IMR-90 (cell line): ENCODE data around the gene ETS1. TPM values are rescaled to one million over a fixed set of nuclear protein-coding genes. Genes with fewer than 3 reads are reported as not detected.

ENCODE experiments used
- ATAC-seq: fragments of 200-7000 bp; cut with Tn5 transposase; 2 replicates; pipeline ENCODE4 v1.9.1; 2020; ENCODE audit warnings: low read depth, mild to moderate bottlenecking, moderate library complexity
- BruUV-seq: library from RNA; stranded (reverse); fragments of 400-500 nt; replicated peaks from 2 replicates; lab custom pipeline; 2021; lab: Mats Ljungman, UMichigan
- CTCF ChIA-PET: fragments of 300-600 bp; formaldehyde crosslinking; extraction: SDS; loops from one replicate; lab custom pipeline; 2021; ENCODE audit warnings: antibody characterized with exemption; lab: Yijun Ruan, JAX
- POLR2A ChIA-PET: fragments of 300-600 bp; sonication (Branson Sonifier 250); formaldehyde crosslinking; loops from one replicate; lab custom pipeline; 2022; ENCODE audit warnings: antibody characterized with exemption; ENCODE audit not compliant: unreplicated experiment; lab: Charles Lee
- DNase-seq: peaks from one replicate; pipeline ENCODE4 v3.0.0; 2013
- H2AFZ ChIP-seq: replicated peaks from 2 replicates; pipeline ENCODE3; 2013; ENCODE audit warnings: low read length, mild to moderate bottlenecking; ENCODE audit not compliant: poor library complexity
- H2AK5ac ChIP-seq: 2 replicates; pipeline ENCODE4 v1.6.1; 2013; ENCODE audit warnings: low read depth, low read length, inconsistent platforms
- H2AK9ac ChIP-seq: replicated peaks from 2 replicates; pipeline ENCODE3; 2013; ENCODE audit warnings: mild to moderate bottlenecking, low read depth, low read length, moderate library complexity; ENCODE audit not compliant: poor library complexity
- H2BK120ac ChIP-seq: 2 replicates; pipeline ENCODE4 v1.6.1; 2013; ENCODE audit warnings: low read depth, low read length, inconsistent platforms
- H2BK15ac ChIP-seq: 3 replicates; pipeline ENCODE4 v1.6.1; 2013; ENCODE audit warnings: low read depth, low read length, inconsistent platforms
- H2BK20ac ChIP-seq: 2 replicates; pipeline ENCODE4 v1.6.1; 2013; ENCODE audit warnings: low read depth, mild to moderate bottlenecking, inconsistent platforms, low read length, moderate library complexity
- H2BK5ac ChIP-seq: 2 replicates; pipeline ENCODE4 v1.6.1; 2013; ENCODE audit warnings: mild to moderate bottlenecking, low read depth, low read length, inconsistent platforms; ENCODE audit not compliant: poor library complexity, severe bottlenecking
- H3K14ac ChIP-seq: replicated peaks from 2 replicates; pipeline ENCODE4 v1.6.1; 2013; ENCODE audit warnings: low read depth, low read length, inconsistent platforms
- H3K18ac ChIP-seq: 2 replicates; pipeline ENCODE4 v1.6.1; 2013; ENCODE audit warnings: low read depth, low read length, control low read depth
- H3K23ac ChIP-seq: 2 replicates; pipeline ENCODE4 v1.6.1; 2013; ENCODE audit warnings: low read depth, low read length, inconsistent platforms
- H3K27ac ChIP-seq: 2 replicates; pipeline ENCODE4 v1.5.1; 2013; ENCODE audit warnings: mild to moderate bottlenecking, control low read depth, low read length; ENCODE audit not compliant: insufficient read depth
- H3K27me3 ChIP-seq: 2 replicates; pipeline ENCODE4 v1.6.1; 2013; ENCODE audit warnings: low read length; ENCODE audit not compliant: control insufficient read depth, insufficient read depth
- H3K36me3 ChIP-seq: 2 replicates; pipeline ENCODE4 v1.6.1; 2013; ENCODE audit warnings: low read length, mixed read lengths; ENCODE audit not compliant: control insufficient read depth, insufficient read depth
- H3K4ac ChIP-seq: 2 replicates; pipeline ENCODE4 v1.6.1; 2013; ENCODE audit warnings: low read depth, low read length, inconsistent platforms
- H3K4me1 ChIP-seq: 2 replicates; pipeline ENCODE4 v1.6.1; 2013; ENCODE audit warnings: low read length, mixed read lengths; ENCODE audit not compliant: control insufficient read depth, insufficient read depth
- H3K4me2 ChIP-seq: 2 replicates; pipeline ENCODE4 v1.6.1; 2013; ENCODE audit warnings: low read depth, mild to moderate bottlenecking, control low read depth, low read length, moderate library complexity
- H3K4me3 ChIP-seq: 2 replicates; pipeline ENCODE4 v1.5.1; 2013; ENCODE audit warnings: low read depth, mild to moderate bottlenecking, control low read depth, low read length, moderate library complexity; ENCODE audit not compliant: insufficient read depth
- H3K56ac ChIP-seq: 2 replicates; pipeline ENCODE4 v1.6.1; 2013; ENCODE audit warnings: low read length, inconsistent platforms; ENCODE audit not compliant: insufficient read depth; ENCODE audit errors: extremely low read depth
- H3K79me1 ChIP-seq, 2 experiments: 2 replicates each; pipeline ENCODE4 v1.6.1; 2013; ENCODE audit warnings: low read length in 2 of 2, inconsistent platforms in 1 of 2, low read depth in 1 of 2
- H3K9ac ChIP-seq: 2 replicates; pipeline ENCODE4 v1.6.1; 2013; ENCODE audit warnings: low read depth, low read length, control low read depth
- H3K9me1 ChIP-seq: 2 replicates; pipeline ENCODE4 v1.6.1; 2013; ENCODE audit warnings: low read length, inconsistent platforms; ENCODE audit not compliant: insufficient read depth
- H3K9me3 ChIP-seq: 2 replicates; pipeline ENCODE4 v1.6.1; 2013; ENCODE audit warnings: low read length; ENCODE audit not compliant: control insufficient read depth, insufficient read depth
- H4K20me1 ChIP-seq: 2 replicates; pipeline ENCODE4 v1.6.1; 2013; ENCODE audit warnings: low read length, inconsistent platforms; ENCODE audit not compliant: insufficient read depth
- H4K5ac ChIP-seq: 2 replicates; pipeline ENCODE4 v1.6.1; 2013; ENCODE audit warnings: mild to moderate bottlenecking, low read depth, low read length, control low read depth
- H4K8ac ChIP-seq, 2 experiments: 2 replicates each; pipeline ENCODE4 v1.6.1; 2013; ENCODE audit warnings: low read depth in 2 of 2, low read length in 2 of 2, control low read depth in 1 of 2, inconsistent platforms in 1 of 2
- H4K91ac ChIP-seq: 2 replicates; pipeline ENCODE4 v1.6.1; 2013; ENCODE audit warnings: low read depth, low read length, inconsistent platforms; ENCODE audit not compliant: insufficient read depth
- BHLHE40 ChIP-seq: fragments of 150-350 bp; IDR thresholded peaks from 2 replicates; pipeline ENCODE4 v1.6.1; 2016; ENCODE audit warnings: mild to moderate bottlenecking, low read depth, low read length
- CHD1 ChIP-seq: IDR thresholded peaks from 2 replicates; pipeline ENCODE4 v1.6.1; 2012; ENCODE audit warnings: low read depth, low read length, improper control_type of control experiment
- ELK1 ChIP-seq: fragments of 150-350 bp; IDR thresholded peaks from 2 replicates; pipeline ENCODE4 v1.6.1; 2016; ENCODE audit warnings: low read depth, mild to moderate bottlenecking, low read length, moderate library complexity, borderline replicate concordance
- FOS ChIP-seq: fragments of 150-350 bp; IDR thresholded peaks from 2 replicates; pipeline ENCODE4 v1.6.1; 2016; ENCODE audit warnings: low read depth, low read length
- MAFK ChIP-seq: IDR thresholded peaks from 2 replicates; pipeline ENCODE4 v1.6.1; 2012; ENCODE audit warnings: low read depth, low read length, improper control_type of control experiment
- MAZ ChIP-seq: IDR thresholded peaks from 2 replicates; pipeline ENCODE4 v1.6.1; 2012; ENCODE audit warnings: low read depth, mild to moderate bottlenecking, low read length, improper control_type of control experiment, moderate library complexity, borderline replicate concordance
- POLR2A ChIP-seq: IDR thresholded peaks from 2 replicates; pipeline ENCODE4 v1.6.1; 2012; ENCODE audit warnings: mild to moderate bottlenecking, low read depth, low read length
- RAD21 ChIP-seq: IDR thresholded peaks from 2 replicates; pipeline ENCODE4 v1.6.1; 2012; ENCODE audit warnings: low read length, improper control_type of control experiment
- RCOR1 ChIP-seq: IDR thresholded peaks from 2 replicates; pipeline ENCODE4 v1.6.1; 2012; ENCODE audit warnings: mild to moderate bottlenecking, low read length, improper control_type of control experiment; ENCODE audit not compliant: insufficient replicate concordance
- RFX5 ChIP-seq: IDR thresholded peaks from 2 replicates; pipeline ENCODE4 v1.8.0; 2012; ENCODE audit warnings: low read depth, mild to moderate bottlenecking, low read length, moderate library complexity
- USF2 ChIP-seq: fragments of 150-350 bp; IDR thresholded peaks from 2 replicates; pipeline ENCODE4 v1.6.1; 2017; ENCODE audit warnings: mild to moderate bottlenecking, antibody characterized with exemption, low read length, low read depth
- WGBS, 2 experiments: methylation state at CpG; one replicate each; pipeline versions ENCODE4 v1.1.5 to v1.1.7; 2013; ENCODE audit warnings: missing lambda C conversion rate in 2 of 2; ENCODE audit not compliant: insufficient read length in 1 of 2; ENCODE audit errors: extremely low coverage in 2 of 2; 5-methylcytosine and 5-hydroxymethylcytosine counted together
- dilution Hi-C: fragments of 300-500 bp; cut with HindIII; formaldehyde crosslinking; loops from one replicate; pipeline ENCODE4 v1.14.3; 2018; ENCODE audit warnings: low sequenced_read_pairs; ENCODE audit not compliant: unreplicated experiment
- in situ Hi-C: fragments of 300-500 bp; cut with MboI; formaldehyde crosslinking; loops from 3 replicates; pipeline ENCODE4 v1.14.3; 2019; ENCODE audit warnings: low sequenced_read_pairs, inconsistent platforms, mixed read lengths
- intact Hi-C: fragments of 100-400 bp; cut with micrococcal nuclease; formaldehyde crosslinking; loops from 2 replicates; pipeline ENCODE4 v1.10.0; 2022
- polyA plus RNA-seq, 3 experiments: library from polyadenylated mRNA; depleted of rRNA; stranded (reverse); fragments of >200 nt; gene quantifications; 2 replicates each; pipeline ENCODE4 v1.2.3, GENCODE V29; 2012; ENCODE audit warnings: low replicate concordance in 1 of 3
- total RNA-seq: library from RNA; depleted of rRNA; stranded (reverse); fragments of >200 nt; gene quantifications from 2 replicates; pipeline ENCODE4 v1.2.3, GENCODE V29; 2012

Gene ETS1
- total and polyA plus RNA-seq, 2 of the 4 experiments (the other 2 are of a cell fraction): 41.2 to 56.3 TPM

GRCh38 chr11:128598096-128598495 is 10.7 kb upstream of the ETS1 start:
- POLR2A ChIA-PET: no interaction called here
- 100% methylated on average over 1 of the region's 4 CpGs; no CpG with 5 or more reads in 1 of the 2 experiments for WGBS, 2 experiments
- intact Hi-C loops (no loop called here), dilution Hi-C loops (no loop called here), in situ Hi-C loops (no loop called here)
- DNase-seq: no peak
- no peak overlapping the region for H3K23ac ChIP-seq
- no peak overlapping the region for H3K9ac ChIP-seq
- peaks cover 2% of the 10 kb centered on the region; the same call in 1 of the 2 replicates for H3K4me1 ChIP-seq
- H4K20me1 ChIP-seq: no peaks in the 10 kb centered on the region
- no peak overlapping the region for H4K8ac ChIP-seq
- no peak overlapping the region for H2AFZ ChIP-seq
- no peak overlapping the region for H3K56ac ChIP-seq
- H4K5ac ChIP-seq: no peak overlapping the region
- no peak overlapping the region for H3K4me3 ChIP-seq
- no peak overlapping the region for H3K27ac ChIP-seq
- H2BK120ac ChIP-seq: no peak overlapping the region
- no peak overlapping the region for H2BK15ac ChIP-seq
- H3K27me3 ChIP-seq: peaks cover 2% of the 10 kb centered on the region; the same call in 1 of the 2 replicates
- CTCF ChIA-PET: interaction anchor here (0.9 to 1.6 kb wide), 2 partner anchors 10 to 12 kb away, joined by 3 read pairs; no protein-coding TSS in a partner anchor
- no peaks in the 10 kb centered on the region for H3K36me3 ChIP-seq
- no peak overlapping the region for H2AK5ac ChIP-seq
- H3K9me3 ChIP-seq: no peaks in the 10 kb centered on the region
- ATAC-seq: no peak
- TF ChIP-seq ELK1 (no peak), FOS (no peak), CHD1 (no peak), RCOR1 (no peak), RFX5 (no peak), MAZ (no peak), BHLHE40 (no peak), MAFK (no peak), POLR2A (no peak), USF2 (no peak), RAD21 (no peak)
- no peak overlapping the region for H2AK9ac ChIP-seq
- no peak overlapping the region for H3K4me2 ChIP-seq
- H2BK5ac ChIP-seq: no peak overlapping the region
- H2BK20ac ChIP-seq: no peak overlapping the region
- H3K4ac ChIP-seq: no peak overlapping the region
- no peak overlapping the region for H3K14ac ChIP-seq
- H3K9me1 ChIP-seq: no peaks in the 10 kb centered on the region
- H4K91ac ChIP-seq: no peak overlapping the region
- no peak overlapping the region for H3K18ac ChIP-seq
- BruUV-seq: no TSS peak
- H3K79me1 ChIP-seq: no peaks in the 10 kb centered on the region
